SK-N-SH treated with all-trans-retinoic acid at 6 μM for 48 hours (cell line): Measurements from ENCODE around the gene SDHA.
"Not testable (repeated sequence)": the region's sequence is repeated elsewhere in the genome, so short reads cannot be mapped to it uniquely, and the experiment has no call there.

Experiments used
- ARNTL ChIP-seq: fragments of 450-650 bp; formaldehyde crosslinking; IDR thresholded peaks from 2 replicates; pipeline ENCODE4 v1.5.0; 2020; ENCODE audit warnings: low read depth, mild to moderate bottlenecking, moderate library complexity, borderline replicate concordance
- ESRRG ChIP-seq: fragments of 250-450 bp; sonication (Bioruptor Pico); IDR thresholded peaks from 2 replicates; pipeline ENCODE4 v1.6.1; 2021; ENCODE audit warnings: mild to moderate bottlenecking
- GLIS3 ChIP-seq: fragments of 250-450 bp; sonication (Bioruptor Pico); IDR thresholded peaks from 2 replicates; pipeline ENCODE4 v1.5.0; 2020; ENCODE audit warnings: mild to moderate bottlenecking, moderate library complexity
- PATZ1 ChIP-seq: fragments of 250-450 bp; sonication (Bioruptor Pico); IDR thresholded peaks from 2 replicates; pipeline ENCODE4 v1.8.0; 2020; ENCODE audit warnings: mild to moderate bottlenecking, moderate library complexity, borderline replicate concordance
- PPARA ChIP-seq: fragments of 250-450 bp; sonication (Bioruptor Pico); IDR thresholded peaks from 2 replicates; pipeline ENCODE4 v1.5.0; 2020; ENCODE audit warnings: mild to moderate bottlenecking, borderline replicate concordance
- RARB ChIP-seq: fragments of 250-450 bp; sonication (Bioruptor Pico); IDR thresholded peaks from 2 replicates; pipeline ENCODE4 v1.8.0; 2021; ENCODE audit warnings: mild to moderate bottlenecking, moderate library complexity
- ZC3H10 ChIP-seq: fragments of 250-450 bp; sonication (Bioruptor Pico); IDR thresholded peaks from 2 replicates; pipeline ENCODE4 v1.5.1; 2021; ENCODE audit warnings: mild to moderate bottlenecking, moderate library complexity
- ZFP3 ChIP-seq: fragments of 250-450 bp; sonication (Bioruptor Pico); IDR thresholded peaks from 2 replicates; pipeline ENCODE4 v1.5.0; 2020; ENCODE audit warnings: mild to moderate bottlenecking, moderate library complexity
- ZFP30 ChIP-seq: fragments of 450-650 bp; formaldehyde crosslinking; IDR thresholded peaks from 2 replicates; pipeline ENCODE4 v1.5.0; 2022; ENCODE audit warnings: mild to moderate bottlenecking, moderate library complexity
- ZNF8 ChIP-seq: fragments of 450-650 bp; formaldehyde crosslinking; IDR thresholded peaks from 2 replicates; pipeline ENCODE4 v1.5.0; 2020; ENCODE audit warnings: mild to moderate bottlenecking, moderate library complexity

- not testable (repeated sequence) for TF ChIP-seq ZFP30 (CRISPR knock-in tag); ARNTL (CRISPR knock-in tag); PPARA; PATZ1 (CRISPR knock-in tag); ZNF8; ESRRG (CRISPR knock-in tag); ZFP3; GLIS3 (CRISPR knock-in tag); ZC3H10 (CRISPR knock-in tag); RARB (CRISPR knock-in tag)
Observed at GRCh38 chr5:294788-295187, 76.7 kb downstream of the SDHA start.
